ENCODE measurements around the gene GTF2IRD1. TPM values are rescaled to one million over a fixed set of nuclear protein-coding genes. Genes with fewer than 3 reads are reported as not detected.

GTF2IRD1 gene
- total and polyA plus RNA-seq, 9 of the 15 experiments (the other 6 are each of a cell fraction or from before 2014, with no cell fraction given) = 9.1 to 30.2 (median 14.0) TPM

DNA sequence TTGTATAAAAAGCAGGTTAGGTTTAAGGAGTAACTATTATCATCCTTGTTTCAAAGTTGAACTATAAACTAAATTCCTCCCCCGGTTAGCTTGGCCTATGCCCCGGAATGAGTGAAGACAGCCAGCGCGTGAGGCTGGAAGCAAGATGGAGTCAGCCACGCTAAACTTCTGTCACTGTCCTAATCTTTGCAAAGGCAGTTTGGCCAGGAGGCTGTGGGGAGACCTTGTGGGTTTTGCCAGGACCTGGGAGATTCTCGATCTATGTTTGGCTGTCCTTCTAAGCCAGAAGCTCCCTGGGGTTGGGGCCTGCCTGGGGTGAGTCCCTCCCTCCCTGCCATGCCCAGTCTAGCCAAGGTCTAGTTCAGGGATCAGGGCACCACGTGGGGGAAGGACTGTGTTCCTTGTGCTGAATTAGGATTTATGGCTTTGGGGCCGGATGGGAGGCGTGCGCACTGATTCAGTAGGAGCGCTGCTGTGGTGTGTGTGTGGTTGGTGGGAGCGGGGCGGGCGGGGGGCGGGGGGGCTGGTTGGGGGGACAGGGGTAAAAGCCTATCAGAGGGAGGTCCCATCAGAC lies 871 bp upstream of the GTF2IRD1 start (continued):
- TF ChIP-seq ZBTB11 (CRISPR knock-in tag; IDR thresholded peaks at IDR 0.05) (peak in 1 of 3 experiments; percentile 63; a peak in 1 of 6 replicates), ZNF253 (CRISPR knock-in tag; conservative IDR thresholded peaks at IDR 0.05) (no peak), RBM25 (IDR thresholded peaks at IDR 0.05; ENCODE audit: low read depth, low read length, severe bottlenecking) (no peak), MAFK (IDR thresholded peaks at IDR 0.05; ENCODE audit: low read length) (no peak), CREB1 (IDR thresholded peaks at IDR 0.05) (no peak), CREB1 (CRISPR knock-in tag; IDR thresholded peaks at IDR 0.05) (no peak), GABPB2 (CRISPR knock-in tag; conservative IDR thresholded peaks at IDR 0.05) (no peak), BRD4 (IDR thresholded peaks at IDR 0.05) (no peak), SMARCC2 (IDR thresholded peaks at IDR 0.05; ENCODE audit: low read depth) (0 out of 2 replicates have a peak, but pooled peaks have one; percentile 18), HEY1 (CRISPR knock-in tag; IDR thresholded peaks at IDR 0.05; ENCODE audit: borderline replicate concordance) (no peak), DEAF1 (CRISPR knock-in tag; IDR thresholded peaks at IDR 0.05) (no peak), NFIX (CRISPR knock-in tag; IDR thresholded peaks at IDR 0.05; ENCODE audit: low read depth) (no peak), TRIM28 (IDR thresholded peaks at IDR 0.05) (no peak), TFAP4 (CRISPR knock-in tag; IDR thresholded peaks at IDR 0.05; ENCODE audit: borderline replicate concordance) (no peak), OTX1 (CRISPR knock-in tag; IDR thresholded peaks at IDR 0.05) (no peak), RBFOX2 (IDR thresholded peaks at IDR 0.05; ENCODE audit: low read depth, low read length) (no peak)
- TF ChIP-seq, protein P1, sequence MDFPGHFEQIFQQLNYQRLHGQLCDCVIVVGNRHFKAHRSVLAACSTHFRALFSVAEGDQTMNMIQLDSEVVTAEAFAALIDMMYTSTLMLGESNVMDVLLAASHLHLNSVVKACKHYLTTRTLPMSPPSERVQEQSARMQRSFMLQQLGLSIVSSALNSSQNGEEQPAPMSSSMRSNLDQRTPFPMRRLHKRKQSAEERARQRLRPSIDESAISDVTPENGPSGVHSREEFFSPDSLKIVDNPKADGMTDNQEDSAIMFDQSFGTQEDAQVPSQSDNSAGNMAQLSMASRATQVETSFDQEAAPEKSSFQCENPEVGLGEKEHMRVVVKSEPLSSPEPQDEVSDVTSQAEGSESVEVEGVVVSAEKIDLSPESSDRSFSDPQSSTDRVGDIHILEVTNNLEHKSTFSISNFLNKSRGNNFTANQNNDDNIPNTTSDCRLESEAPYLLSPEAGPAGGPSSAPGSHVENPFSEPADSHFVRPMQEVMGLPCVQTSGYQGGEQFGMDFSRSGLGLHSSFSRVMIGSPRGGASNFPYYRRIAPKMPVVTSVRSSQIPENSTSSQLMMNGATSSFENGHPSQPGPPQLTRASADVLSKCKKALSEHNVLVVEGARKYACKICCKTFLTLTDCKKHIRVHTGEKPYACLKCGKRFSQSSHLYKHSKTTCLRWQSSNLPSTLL (IDR thresholded peaks at IDR 0.05) = no peak
- TF ChIP-seq, protein P2, sequence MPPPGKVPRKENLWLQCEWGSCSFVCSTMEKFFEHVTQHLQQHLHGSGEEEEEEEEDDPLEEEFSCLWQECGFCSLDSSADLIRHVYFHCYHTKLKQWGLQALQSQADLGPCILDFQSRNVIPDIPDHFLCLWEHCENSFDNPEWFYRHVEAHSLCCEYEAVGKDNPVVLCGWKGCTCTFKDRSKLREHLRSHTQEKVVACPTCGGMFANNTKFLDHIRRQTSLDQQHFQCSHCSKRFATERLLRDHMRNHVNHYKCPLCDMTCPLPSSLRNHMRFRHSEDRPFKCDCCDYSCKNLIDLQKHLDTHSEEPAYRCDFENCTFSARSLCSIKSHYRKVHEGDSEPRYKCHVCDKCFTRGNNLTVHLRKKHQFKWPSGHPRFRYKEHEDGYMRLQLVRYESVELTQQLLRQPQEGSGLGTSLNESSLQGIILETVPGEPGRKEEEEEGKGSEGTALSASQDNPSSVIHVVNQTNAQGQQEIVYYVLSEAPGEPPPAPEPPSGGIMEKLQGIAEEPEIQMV (tag; conservative IDR thresholded peaks at IDR 0.05; ENCODE audit: low read depth) = peak; percentile 59; the same call in 1 of the 2 replicates
